AG09309 (cell line): ENCODE results near the gene PARD3.

ENCODE experiments used
- DNase-seq: peaks from one replicate; pipeline ENCODE4 v3.0.0-alpha.2; 2010; ENCODE audit warnings: low read depth
- H3K4me3 ChIP-seq: 2 replicates; pipeline ENCODE4 v1.5.1; 2011; ENCODE audit warnings: mild to moderate bottlenecking, low read depth, low read length, moderate library complexity; ENCODE audit not compliant: control insufficient read depth
- TF ChIP-seq, protein P1 (sequence below): IDR thresholded peaks from 2 replicates; pipeline ENCODE4 v1.5.1; 2011; ENCODE audit warnings: mild to moderate bottlenecking, low read depth, low read length, inconsistent platforms; ENCODE audit not compliant: insufficient read depth, control insufficient read depth; ENCODE audit errors: missing control alignments

PARD3 gene

DNA sequence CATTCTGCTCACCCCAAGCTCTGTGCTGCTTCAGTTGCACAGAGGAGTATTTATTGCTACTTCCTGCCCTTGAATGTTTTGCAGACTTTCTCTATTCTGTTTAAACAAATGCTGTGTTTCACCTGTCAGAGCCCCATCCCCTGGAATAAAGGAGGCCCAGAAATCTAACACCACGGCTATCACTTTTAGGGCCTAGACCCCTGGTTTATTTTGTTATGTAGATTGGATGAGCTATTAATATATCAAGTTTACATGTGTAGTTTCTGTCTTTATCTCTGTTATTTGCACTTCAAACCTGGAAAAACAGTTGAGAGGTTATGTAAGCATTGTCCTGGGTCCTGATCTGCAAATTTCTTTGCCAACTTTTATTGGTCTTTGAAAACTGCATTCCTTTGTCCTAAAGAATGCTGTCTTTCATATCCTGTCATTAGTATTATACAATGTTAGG is 630.1 kb downstream of the PARD3 start:
- DNase-seq: no peak
- TF ChIP-seq, protein P1, sequence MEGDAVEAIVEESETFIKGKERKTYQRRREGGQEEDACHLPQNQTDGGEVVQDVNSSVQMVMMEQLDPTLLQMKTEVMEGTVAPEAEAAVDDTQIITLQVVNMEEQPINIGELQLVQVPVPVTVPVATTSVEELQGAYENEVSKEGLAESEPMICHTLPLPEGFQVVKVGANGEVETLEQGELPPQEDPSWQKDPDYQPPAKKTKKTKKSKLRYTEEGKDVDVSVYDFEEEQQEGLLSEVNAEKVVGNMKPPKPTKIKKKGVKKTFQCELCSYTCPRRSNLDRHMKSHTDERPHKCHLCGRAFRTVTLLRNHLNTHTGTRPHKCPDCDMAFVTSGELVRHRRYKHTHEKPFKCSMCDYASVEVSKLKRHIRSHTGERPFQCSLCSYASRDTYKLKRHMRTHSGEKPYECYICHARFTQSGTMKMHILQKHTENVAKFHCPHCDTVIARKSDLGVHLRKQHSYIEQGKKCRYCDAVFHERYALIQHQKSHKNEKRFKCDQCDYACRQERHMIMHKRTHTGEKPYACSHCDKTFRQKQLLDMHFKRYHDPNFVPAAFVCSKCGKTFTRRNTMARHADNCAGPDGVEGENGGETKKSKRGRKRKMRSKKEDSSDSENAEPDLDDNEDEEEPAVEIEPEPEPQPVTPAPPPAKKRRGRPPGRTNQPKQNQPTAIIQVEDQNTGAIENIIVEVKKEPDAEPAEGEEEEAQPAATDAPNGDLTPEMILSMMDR: no peak
- H3K4me3 ChIP-seq: no peak overlapping the region

DNA sequence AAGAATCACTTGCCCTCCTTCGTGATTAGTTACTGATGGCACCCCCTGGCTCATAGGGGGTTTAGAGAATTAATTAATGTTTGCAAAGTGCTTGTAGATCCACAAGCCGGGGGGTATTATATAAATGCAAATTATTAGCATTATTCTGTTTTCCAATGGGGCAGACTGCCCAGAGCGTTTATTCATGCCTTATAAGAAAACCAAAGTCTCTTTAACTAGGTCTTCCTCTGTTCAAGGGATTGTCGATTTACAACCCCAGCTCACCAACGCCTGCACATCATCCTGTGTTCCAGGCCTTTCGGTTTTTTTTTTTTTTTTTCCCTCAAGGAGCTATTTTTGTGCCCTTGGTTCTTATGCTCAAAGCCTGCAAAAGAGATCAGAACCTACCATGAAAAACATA is 630.7 kb downstream of the PARD3 start:
- H3K4me3 ChIP-seq: no peak overlapping the region
- TF ChIP-seq, protein P1: no peak

DNA sequence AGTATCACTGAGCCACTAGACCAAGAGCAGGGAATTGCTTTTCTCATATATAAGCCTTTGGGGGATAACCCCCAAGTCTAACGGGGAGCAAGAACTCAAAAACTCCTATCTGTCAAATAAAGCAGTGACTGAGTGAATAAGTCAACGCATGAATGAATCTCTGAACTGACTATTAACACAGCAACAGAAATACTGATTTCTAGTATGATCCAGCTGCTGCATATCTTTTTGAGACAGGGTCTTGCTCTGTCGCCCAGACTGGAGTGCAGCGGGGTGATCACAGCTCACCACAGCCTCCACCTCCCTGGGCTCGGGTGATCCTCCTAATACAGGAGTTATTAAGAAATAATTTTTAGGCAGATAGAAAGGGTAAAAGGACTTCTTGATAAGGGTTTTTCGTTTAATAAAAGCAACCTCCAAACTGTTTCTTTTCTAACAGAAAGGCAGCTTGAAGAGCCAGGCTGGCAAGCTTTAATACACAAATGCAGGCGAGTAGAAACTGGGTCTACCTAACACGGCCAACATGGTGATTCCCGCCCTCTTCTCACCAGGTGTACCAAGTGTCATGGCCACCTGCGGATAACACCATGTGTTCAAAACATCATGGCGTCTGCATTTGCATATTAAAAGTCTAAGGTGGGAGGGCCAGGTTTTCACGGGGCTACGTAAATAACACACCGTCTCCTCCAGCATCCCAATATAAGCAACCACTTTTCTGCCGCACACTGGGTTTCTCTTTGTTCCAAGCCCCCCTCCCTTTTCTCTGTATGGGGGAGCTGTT is 631.9 kb downstream of the PARD3 start:
- TF ChIP-seq, protein P1: no peak
- H3K4me3 ChIP-seq: no peak overlapping the region
- no peak for DNase-seq

More for the DNA sequence above, 630.7 kb downstream of the PARD3 start:
- DNase-seq: no peak

- no peak for DNase-seq
- TF ChIP-seq, protein P1: no peak
- H3K4me3 ChIP-seq: no peak overlapping the region
These were observed 633.4 kb downstream of the PARD3 start for GRCh38 chr10:34181553-34182300.

DNA sequence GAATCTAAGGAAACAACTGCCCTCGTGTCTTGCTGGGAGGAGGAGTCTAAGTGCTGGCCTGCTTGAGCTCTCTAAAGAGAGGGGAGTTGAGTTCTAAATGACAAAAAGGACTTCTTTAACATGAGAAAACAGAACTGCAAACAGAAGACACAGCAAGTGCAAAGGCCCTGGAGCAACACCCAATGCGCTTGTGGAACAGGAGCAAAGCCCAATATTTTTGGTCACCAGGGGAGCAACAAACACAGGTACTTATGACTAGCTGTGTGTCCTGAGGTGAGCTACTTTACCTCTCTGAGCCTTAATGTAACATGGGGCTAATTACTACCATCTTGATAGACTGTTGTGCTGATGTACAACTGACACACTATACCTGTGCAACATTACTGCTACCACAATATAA is 634.3 kb downstream of the PARD3 start:
- TF ChIP-seq, protein P1: no peak
- H3K4me3 ChIP-seq: no peak overlapping the region
- no peak for DNase-seq

GRCh38 chr10:34179280-34179679 is 635.8 kb downstream of the PARD3 start:
- no peak for DNase-seq
- TF ChIP-seq, protein P1: no peak
- no peak overlapping the region for H3K4me3 ChIP-seq
